ENCODE data around the gene DHCR24. TPM values are rescaled to one million over a fixed set of nuclear protein-coding genes. Genes with fewer than 3 reads are reported as not detected.
A peak's percentile ranks its signal among the peaks of the same experiment; 100 is the strongest.

The DHCR24 gene
- total and polyA plus RNA-seq, 2 of the 13 experiments (the other 11 are each of a cell fraction or from before 2014, with no cell fraction given): 374 to 448 TPM

- TF ChIP-seq ZBTB43 (CRISPR knock-in tag; conservative IDR thresholded peaks at IDR 0.05) (no peak), TEAD3 (CRISPR knock-in tag; optimal IDR thresholded peaks at IDR 0.05; ENCODE audit: borderline replicate concordance) (no peak), GATAD2A (CRISPR knock-in tag; IDR thresholded peaks at IDR 0.05) (peak; percentile 91), PRMT3 (CRISPR knock-in tag; IDR thresholded peaks at IDR 0.05; ENCODE audit: borderline replicate concordance, low read depth) (0 out of 2 replicates have a peak, but pooled peaks have one; percentile 52), ZMYM2 (CRISPR knock-in tag; IDR thresholded peaks at IDR 0.05) (no peak), TP53 (CRISPR knock-in tag; conservative IDR thresholded peaks at IDR 0.05) (no peak), PCBP2 (optimal IDR thresholded peaks at IDR 0.05; ENCODE audit: low read depth, low read length, poor library complexity, severe bottlenecking) (no peak), ATF4 (CRISPR knock-in tag; IDR thresholded peaks at IDR 0.05) (peak in 1 of 2 experiments; percentile 91; a peak in 2 of 4 replicates), ZNF510 (CRISPR knock-in tag; IDR thresholded peaks at IDR 0.05; ENCODE audit: low read depth) (no peak), NCOA2 (CRISPR knock-in tag; IDR thresholded peaks at IDR 0.05) (peak; percentile 53; the same call in 1 of the 2 replicates), REST (IDR thresholded peaks at IDR 0.05; ENCODE audit: borderline replicate concordance in 1 of 2, low read depth in 1 of 2, low read length in 2 of 2) (no peak), FOXP4 (CRISPR knock-in tag; IDR thresholded peaks at IDR 0.05) (peak; percentile 17), HNRNPL (IDR thresholded peaks at IDR 0.05; ENCODE audit: low read depth, low read length) (0 out of 2 replicates have a peak, but pooled peaks have one; percentile 26), ARNTL (CRISPR knock-in tag; IDR thresholded peaks at IDR 0.05) (no peak), ZNF607 (CRISPR knock-in tag; IDR thresholded peaks at IDR 0.05; ENCODE audit: borderline replicate concordance) (no peak), SP140L (CRISPR knock-in tag; IDR thresholded peaks at IDR 0.05; ENCODE audit: borderline replicate concordance) (no peak), DPF2 (CRISPR knock-in tag; IDR thresholded peaks at IDR 0.05; ENCODE audit: borderline replicate concordance, low read depth) (no peak), ZBTB42 (CRISPR knock-in tag; IDR thresholded peaks at IDR 0.05) (no peak), ZSCAN20 (CRISPR knock-in tag; IDR thresholded peaks at IDR 0.05; ENCODE audit: borderline replicate concordance) (no peak), ZNF484 (CRISPR knock-in tag; IDR thresholded peaks at IDR 0.05; ENCODE audit: borderline replicate concordance, low read depth) (no peak), ATF7-NPFF (CRISPR knock-in tag; IDR thresholded peaks at IDR 0.05; ENCODE audit: low read depth) (no peak), ZNF83 (CRISPR knock-in tag; IDR thresholded peaks at IDR 0.05; ENCODE audit: borderline replicate concordance) (no peak)
These were observed 3.5 kb downstream of the DHCR24 start (continued) for GRCh38 chr1:54883349-54884102.

Data from HepG2 (cell line).